Colonic mucosa (tissue), 4 donors: ENCODE data around the gene CHTOP. TPM values are rescaled to one million over a fixed set of nuclear protein-coding genes. Genes with fewer than 3 reads are reported as not detected.
A peak's percentile ranks its signal among the peaks of the same experiment; 100 is the strongest.

ENCODE experiments used
- DNase-seq: peaks from one replicate; pipeline ENCODE4 v3.0.0-alpha.2; 2020
- H3K27ac ChIP-seq: fragments of 200-600 bp; one replicate; pipeline ENCODE4 v1.8.0; 2021
- H3K27me3 ChIP-seq: fragments of 200-600 bp; one replicate; pipeline ENCODE4 v1.8.0; 2021
- H3K36me3 ChIP-seq: fragments of 200-600 bp; one replicate; pipeline ENCODE4 v1.8.0; 2021
- H3K4me1 ChIP-seq: fragments of 200-600 bp; one replicate; pipeline ENCODE4 v1.8.0; 2021; ENCODE audit warnings: mild to moderate bottlenecking
- H3K4me3 ChIP-seq: fragments of 200-600 bp; one replicate; pipeline ENCODE4 v1.8.0; 2021
- H3K9ac ChIP-seq, 2 donors: one replicate each; pipeline ENCODE4 v1.7.0; 2013; ENCODE audit warnings: control low read depth in 2 of 2, low read depth in 2 of 2, low read length in 2 of 2
- H3K9me3 ChIP-seq: fragments of 200-600 bp; one replicate; pipeline ENCODE4 v1.8.0; 2021
- CTCF ChIP-seq: fragments of 200-600 bp; IDR thresholded peaks from one replicate; pipeline ENCODE4 v1.8.0; 2022; ENCODE audit warnings: antibody characterized with exemption, mild to moderate bottlenecking
- intact Hi-C: fragments of 100-400 bp; cut with DNase I; formaldehyde crosslinking; loops from one replicate; pipeline ENCODE4 v1.14.1; 2022
- total RNA-seq, 2 donors: library from RNA; stranded (reverse); fragmentation: NEBNext Ultra II Directional in 1 of 2; extraction: Animal tissue kit (Norgen Biotek cat#: 25700) in 1 of 2; gene quantifications; one replicate each; pipeline ENCODE4 v1.2.1, GENCODE V29; 2021
- donor health status: healthy.
- donor health status: DM: no; HTN: no; CAD: no.
- donor health status: DM: no; HTN: no; CAD: no.

CHTOP gene
- total RNA-seq, 2 donors from 2014 or later: 51.3 to 88.6 TPM

DNA sequence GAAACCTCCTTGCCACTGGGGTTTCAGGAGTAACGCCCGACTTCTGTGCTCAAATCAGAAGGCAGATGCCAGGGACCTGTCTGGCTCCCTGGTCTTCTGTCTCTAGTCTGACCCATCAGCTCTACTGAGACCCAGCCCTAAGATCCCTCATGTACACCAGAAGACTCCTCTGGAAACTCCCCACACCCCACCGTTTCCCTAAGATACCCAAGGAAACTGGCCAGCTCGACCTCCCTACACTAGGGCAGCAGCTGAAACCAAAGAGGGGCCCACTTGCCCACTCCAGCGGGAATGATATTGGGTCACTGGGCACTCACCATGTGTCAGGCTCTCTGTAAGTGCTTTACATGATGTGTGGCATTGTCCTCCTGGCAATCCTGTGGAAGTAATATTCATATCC lies 20.5 kb upstream of the CHTOP start:
- Histone ChIP-seq H3K9ac (peak overlapping the region; percentile 13 to 89), H3K4me1 (peaks cover 19% of the 10 kb centered on the region), H3K27me3 (no peaks in the 10 kb centered on the region), H3K4me3 (no peak overlapping the region), H3K9me3 (no peaks in the 10 kb centered on the region), H3K27ac (peak overlapping the region; percentile 94), H3K36me3 (no peaks in the 10 kb centered on the region)
- intact Hi-C loops: no loop called here
- no peak for DNase-seq
- no peak for TF ChIP-seq CTCF

- intact Hi-C loops: no loop called here
- peak overlapping the region in 1 of 2 donors; percentile 64 for H3K9ac ChIP-seq
- no peak for DNase-seq
- H3K4me1 ChIP-seq: peaks cover 16% of the 10 kb centered on the region
- TF ChIP-seq CTCF: no peak
- no peaks in the 10 kb centered on the region for H3K27me3 ChIP-seq
- no peaks in the 10 kb centered on the region for H3K9me3 ChIP-seq
- H3K4me3 ChIP-seq: no peak overlapping the region
- no peaks in the 10 kb centered on the region for H3K36me3 ChIP-seq
- H3K27ac ChIP-seq: peak overlapping the region; percentile 67
These were observed 19.5 kb upstream of the CHTOP start for GRCh38 chr1:153614189-153614900.

DNA sequence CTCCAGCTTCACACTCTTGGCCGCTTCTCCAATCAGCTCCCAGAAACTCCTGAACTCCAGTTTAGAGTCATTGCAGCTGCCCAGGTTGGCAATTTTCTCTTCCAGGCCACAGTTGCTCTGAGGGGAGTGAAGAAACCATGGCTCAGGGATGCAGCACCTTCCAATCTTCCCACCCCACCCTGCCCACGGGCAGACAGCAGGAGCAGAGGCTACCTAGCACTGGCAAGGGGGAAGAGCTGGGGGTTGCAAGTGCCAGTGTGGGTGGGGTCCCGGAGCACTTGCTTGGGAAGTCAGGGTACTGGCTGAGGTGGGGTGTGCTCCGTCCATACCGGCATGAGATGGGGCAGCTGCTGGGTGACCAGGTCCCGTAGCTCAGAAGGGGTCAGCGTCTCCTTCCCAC lies 19.0 kb upstream of the CHTOP start:
- no peaks in the 10 kb centered on the region for H3K27me3 ChIP-seq
- H3K36me3 ChIP-seq: no peaks in the 10 kb centered on the region
- H3K9me3 ChIP-seq: no peaks in the 10 kb centered on the region
- TF ChIP-seq CTCF: no peak
- H3K4me3 ChIP-seq: peak overlapping the region; percentile 29
- no peak for DNase-seq
- H3K27ac ChIP-seq: peak overlapping the region; percentile 67
- H3K4me1 ChIP-seq: peaks cover 10% of the 10 kb centered on the region
- H3K9ac ChIP-seq: peak overlapping the region in 1 of 2 donors; percentile 64
- intact Hi-C loops: loop anchor here (5.0 kb wide), 1 partner anchor 103 kb away; no protein-coding TSS in a partner anchor

- Histone ChIP-seq H3K27me3 (no peaks in the 10 kb centered on the region), H3K9me3 (no peaks in the 10 kb centered on the region), H3K4me1 (peaks cover 10% of the 10 kb centered on the region), H3K9ac (peak overlapping the region; percentile 64), H3K4me3 (peak overlapping the region; percentile 29), H3K36me3 (no peaks in the 10 kb centered on the region), H3K27ac (peak overlapping the region; percentile 67)
- intact Hi-C loops: loop anchor here (5.0 kb wide), 1 partner anchor 103 kb away; no protein-coding TSS in a partner anchor
- DNase-seq: no peak
- TF ChIP-seq CTCF: no peak
These were observed 18.5 kb upstream of the CHTOP start for GRCh38 chr1:153615406-153615805.

- Histone ChIP-seq H3K9ac (peak within 1 kb of the TSS; percentile 64), H3K4me1 (peaks cover 6% of the 10 kb centered on the region), H3K4me3 (peak within 1 kb of the TSS; percentile 29), H3K27ac (peak within 1 kb of the TSS; percentile 67), H3K9me3 (no peaks in the 10 kb centered on the region), H3K27me3 (no peaks in the 10 kb centered on the region), H3K36me3 (no peaks in the 10 kb centered on the region)
- peak; percentile 94 for DNase-seq
- intact Hi-C loops: loop anchor here (5.0 kb wide), 1 partner anchor 104 kb away; no protein-coding TSS in a partner anchor
- TF ChIP-seq CTCF: no peak
These were observed 17.5 kb upstream of the CHTOP start, which contains the start of gene S100A14 for GRCh38 chr1:153616144-153616916. Gene S100A14 (minus strand): TSS chr1:153616325. CDS start chr1:153615858, 467 bp downstream.
